HepG2 (cell line): Measurements from ENCODE around the gene ZBTB20. TPM values are rescaled to one million over a fixed set of nuclear protein-coding genes. Genes with fewer than 3 reads are reported as not detected.

Experiments
- ATF7-NPFF ChIP-seq: sonication (generic); formaldehyde crosslinking; IDR thresholded peaks from 2 replicates; pipeline ENCODE4 v1.8.1; 2023; ENCODE audit warnings: mild to moderate bottlenecking, low read depth, missing genetic modification reagents, moderate library complexity
- EP300 ChIP-seq, 3 experiments: sonication (generic) in 1 of 3; formaldehyde crosslinking in 1 of 3; IDR thresholded peaks; 2 replicates each; pipeline versions ENCODE4 v1.5.1 to v1.6.1; 2011 to 2020; ENCODE audit warnings: low read depth in 2 of 3, low read length in 2 of 3, borderline replicate concordance in 1 of 3, improper control_type of control experiment in 1 of 3, mild to moderate bottlenecking in 1 of 3, missing genetic modification reagents in 1 of 3, moderate library complexity in 1 of 3
- ERF ChIP-seq: IDR thresholded peaks from 2 replicates; pipeline ENCODE4 v1.6.1; 2018; ENCODE audit warnings: missing biosample characterization, missing genetic modification reagents
- GRHL1 ChIP-seq: sonication (generic); formaldehyde crosslinking; conservative IDR thresholded peaks from 2 replicates; pipeline ENCODE4 v1.8.0; 2022; ENCODE audit warnings: missing genetic modification reagents
- JUNB ChIP-seq: sonication (generic); formaldehyde crosslinking; IDR thresholded peaks from 2 replicates; pipeline ENCODE4 v1.8.0; 2022; ENCODE audit warnings: missing genetic modification reagents, mild to moderate bottlenecking, borderline replicate concordance
- KLF9 ChIP-seq: IDR thresholded peaks from 2 replicates; pipeline ENCODE4 v1.6.1; 2016; ENCODE audit warnings: low read depth
- PLRG1 ChIP-seq: fragments of 450-650 bp; conservative IDR thresholded peaks from 2 replicates; pipeline ENCODE4 v1.6.1; 2016
- PRDM10 ChIP-seq: sonication (generic); formaldehyde crosslinking; IDR thresholded peaks from 2 replicates; pipeline ENCODE4 v1.4.0; 2020; ENCODE audit warnings: low read depth, missing genetic modification reagents
- RBAK ChIP-seq: sonication (generic); formaldehyde crosslinking; IDR thresholded peaks from 2 replicates; pipeline ENCODE4 v1.5.1; 2020; ENCODE audit warnings: mild to moderate bottlenecking, missing genetic modification reagents
- SALL2 ChIP-seq: sonication (generic); formaldehyde crosslinking; IDR thresholded peaks from 2 replicates; pipeline ENCODE4 v1.8.1; 2023; ENCODE audit warnings: mild to moderate bottlenecking, missing genetic modification reagents, inconsistent platforms
- SATB2 ChIP-seq: sonication (generic); formaldehyde crosslinking; IDR thresholded peaks from 2 replicates; pipeline ENCODE4 v1.5.0; 2020; ENCODE audit warnings: missing genetic modification reagents
- SKIL ChIP-seq: sonication (generic); formaldehyde crosslinking; IDR thresholded peaks from 2 replicates; pipeline ENCODE4 v1.8.0; 2022; ENCODE audit warnings: missing genetic modification reagents, mild to moderate bottlenecking, moderate library complexity, borderline replicate concordance
- SP5 ChIP-seq: IDR thresholded peaks from 2 replicates; pipeline ENCODE4 v1.6.1; 2016; ENCODE audit warnings: low read depth, borderline replicate concordance
- TCF12 ChIP-seq, 2 experiments: fragments of 450-650 bp in 1 of 2; sonication (generic) in 1 of 2; formaldehyde crosslinking in 1 of 2; IDR thresholded peaks; 2 replicates each; pipeline versions ENCODE4 v1.6.1 to v1.8.0; 2017 to 2022; ENCODE audit warnings: antibody characterized with exemption in 1 of 2, mild to moderate bottlenecking in 1 of 2, missing genetic modification reagents in 1 of 2, moderate library complexity in 1 of 2
- THAP11 ChIP-seq: IDR thresholded peaks from 2 replicates; pipeline ENCODE4 v1.6.1; 2016; ENCODE audit warnings: missing biosample characterization, missing genetic modification reagents
- ZHX1 ChIP-seq: sonication (generic); formaldehyde crosslinking; IDR thresholded peaks from 2 replicates; pipeline ENCODE4 v1.8.1; 2022; ENCODE audit warnings: low read depth, mild to moderate bottlenecking, missing genetic modification reagents
- ZKSCAN1 ChIP-seq: fragments of 150-350 bp; IDR thresholded peaks from 2 replicates; pipeline ENCODE4 v1.6.1; 2014; ENCODE audit warnings: low read length
- ZNF576 ChIP-seq: sonication (generic); formaldehyde crosslinking; IDR thresholded peaks from 2 replicates; pipeline ENCODE4 v1.4.0; 2020; ENCODE audit warnings: mild to moderate bottlenecking, missing genetic modification reagents
- ZNF768 ChIP-seq: sonication (generic); formaldehyde crosslinking; IDR thresholded peaks from 2 replicates; pipeline ENCODE4 v1.4.0; 2020; ENCODE audit warnings: missing genetic modification reagents
- ZNF792 ChIP-seq: IDR thresholded peaks from 2 replicates; pipeline ENCODE4 v1.6.1; 2016
- polyA plus RNA-seq, 8 experiments: library from polyadenylated mRNA; depleted of rRNA in 3 of 8; stranded (reverse) in 7 of 8; unstranded in 1 of 8; fragments of >200 nt; fragmentation: Illumina TruSeq in 4 of 8; extraction: Trizol in 4 of 8; gene quantifications; 2 replicates each; pipeline versions ENCODE4 v1.2.1 to v1.2.3, GENCODE V29; 2011 to 2016; ENCODE audit warnings: low read depth in 4 of 8, missing spikeins in 1 of 8, mixed read lengths in 1 of 8; ENCODE audit not compliant: insufficient read depth in 1 of 8
- total RNA-seq, 5 experiments: library from RNA; depleted of rRNA; stranded (reverse); fragments of >200 nt; fragmentation: Illumina TruSeq; extraction: Trizol; gene quantifications; 2 replicates each; pipeline ENCODE4 v1.2.3, GENCODE V29; 2016; ENCODE audit warnings: low read depth in 1 of 5

ZBTB20 gene
- total and polyA plus RNA-seq, 2 of the 13 experiments (the other 11 are each of a cell fraction or from before 2014, with no cell fraction given), result 1.9 to 8.8 TPM

- TF ChIP-seq PRDM10, result no peak
- TF ChIP-seq ZHX1 (CRISPR knock-in tag), result no peak
- TF ChIP-seq ZNF576 (CRISPR knock-in tag), result no peak
- TF ChIP-seq ZKSCAN1, result no peak
- TF ChIP-seq ZNF792 (CRISPR knock-in tag), result no peak
- TF ChIP-seq SP5, result no peak
- TF ChIP-seq RBAK, result no peak
- no peak for TF ChIP-seq GRHL1
- TF ChIP-seq JUNB, result no peak
- TF ChIP-seq THAP11 (CRISPR knock-in tag), result peak; percentile 37; the same call in 1 of the 2 replicates
- no peak for TF ChIP-seq PLRG1
- TF ChIP-seq ATF7-NPFF (CRISPR knock-in tag), result no peak
- TF ChIP-seq ZNF768 (CRISPR knock-in tag), result peak; percentile 94; the same call in 1 of the 2 replicates
- TF ChIP-seq KLF9 (CRISPR knock-in tag), result no peak
- no peak for TF ChIP-seq SATB2
- TF ChIP-seq EP300 (IDR thresholded peaks at IDR 0.05; ENCODE audit: low read depth in 2 of 2, low read length in 2 of 2), result peak in 1 of 2 experiments; percentile 36; a peak in 1 of 4 replicates
- TF ChIP-seq EP300 (CRISPR knock-in tag; IDR thresholded peaks at IDR 0.05; ENCODE audit: borderline replicate concordance), result no peak
- TF ChIP-seq SKIL, result no peak
- no peak for TF ChIP-seq SALL2 (CRISPR knock-in tag)
- no peak for TF ChIP-seq TCF12 (IDR thresholded peaks at IDR 0.05)
- no peak for TF ChIP-seq TCF12 (CRISPR knock-in tag; IDR thresholded peaks at IDR 0.05)
- no peak for TF ChIP-seq ERF
Observed at GRCh38 chr3:114697401-114697800, 449.7 kb downstream of the ZBTB20 start (continued).
